ENCODE results near the gene PARD3. TPM values are rescaled to one million over a fixed set of nuclear protein-coding genes. Genes with fewer than 3 reads are reported as not detected.

Gene PARD3
- total RNA-seq, 1 experiment from 2014 or later: 57.4 TPM

DNA sequence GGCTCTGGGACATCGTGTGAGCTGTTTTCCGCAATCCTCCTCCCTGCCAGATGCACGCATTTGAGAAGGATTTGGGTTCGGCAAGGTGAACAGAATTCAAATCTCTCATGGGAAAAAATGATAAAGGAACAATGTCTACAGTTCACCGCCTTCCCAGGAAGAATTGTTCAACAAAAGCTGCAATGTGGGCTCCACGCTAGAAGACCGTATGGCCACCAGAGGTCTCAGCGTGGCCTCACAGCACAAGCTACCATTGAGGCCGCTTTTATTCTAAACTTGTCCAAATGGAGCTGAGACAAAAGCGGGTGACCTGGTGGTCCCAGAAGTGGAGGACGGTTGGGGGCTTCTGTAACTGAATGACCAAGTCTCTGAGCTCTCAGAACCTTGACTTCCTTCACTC lies 733.1 kb downstream of the PARD3 start:
- Histone ChIP-seq H4K20me1 (ENCODE audit: insufficient read depth) (no peaks in the 10 kb centered on the region), H3K4me3 (no peak overlapping the region), H3K79me2 (ENCODE audit: low read depth) (no peaks in the 10 kb centered on the region), H3K36me3 (ENCODE audit: low read depth) (no peaks in the 10 kb centered on the region), H3K4me2 (no peak overlapping the region), H3F3A (ENCODE audit: insufficient read depth, low read depth) (no peaks in the 10 kb centered on the region), H3K27ac (no peak overlapping the region), H2AFZ (no peak overlapping the region), H3K27me3 (ENCODE audit: insufficient read depth, low read depth) (no peaks in the 10 kb centered on the region), H3K4me1 (replicated peaks; ENCODE audit: insufficient read depth) (no peaks in the 10 kb centered on the region), H3K9me2 (ENCODE audit: insufficient read depth) (no peaks in the 10 kb centered on the region), H3K9me3 (ENCODE audit: insufficient read depth, low read depth) (peaks cover 1% of the 10 kb centered on the region; the same call in 1 of the 2 replicates)
- CTCF ChIA-PET: no interaction called here
- DNase-seq: no peak
- no peak for TF ChIP-seq EZH2 (IDR thresholded peaks at IDR 0.05; ENCODE audit: low read depth)
- TF ChIP-seq CTCF (conservative IDR thresholded peaks at IDR 0.05): no peak
- intact Hi-C loops (cut with micrococcal nuclease; ENCODE audit: unreplicated experiment): no loop called here
- POLR2A ChIA-PET (ENCODE audit: unreplicated experiment): no interaction called here
- no TSS peak for BruUV-seq (replicated peaks)

DNA sequence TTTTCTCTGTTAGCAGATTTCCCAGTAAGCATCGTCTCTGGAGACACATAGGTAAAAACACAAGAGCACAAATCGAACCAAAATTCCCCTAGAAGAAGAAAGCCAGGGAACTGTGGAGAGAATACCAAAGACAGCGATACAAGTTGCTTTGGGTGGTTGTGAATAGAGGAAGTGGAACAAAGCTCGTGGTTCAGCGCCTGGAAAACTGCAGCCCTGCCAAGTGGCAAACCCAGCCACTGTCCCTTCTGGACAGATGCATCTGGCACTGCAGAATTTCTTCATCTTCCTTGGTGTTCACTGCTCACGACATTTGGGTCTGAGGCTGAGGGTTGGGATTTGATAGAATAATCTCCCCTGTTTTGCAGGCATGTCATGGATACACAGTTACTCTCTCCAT lies 733.8 kb downstream of the PARD3 start:
- peaks cover 4% of the 10 kb centered on the region; the same call in 1 of the 2 replicates for H3K9me3 ChIP-seq (ENCODE audit: insufficient read depth, low read depth)
- H3K27me3 ChIP-seq (ENCODE audit: insufficient read depth, low read depth): no peaks in the 10 kb centered on the region
- ChIA-PET POLR2A (ENCODE audit: unreplicated experiment) (no interaction called here), CTCF (no interaction called here)
- H3K4me3 ChIP-seq: no peak overlapping the region
- no peaks in the 10 kb centered on the region for H3K36me3 ChIP-seq (ENCODE audit: low read depth)
- H3K79me2 ChIP-seq (ENCODE audit: low read depth): no peaks in the 10 kb centered on the region
- H3K4me2 ChIP-seq: no peak overlapping the region
- H3K27ac ChIP-seq: no peak overlapping the region
- H3K9me2 ChIP-seq (ENCODE audit: insufficient read depth): no peaks in the 10 kb centered on the region
- H3K4me1 ChIP-seq (replicated peaks; ENCODE audit: insufficient read depth): no peaks in the 10 kb centered on the region
- BruUV-seq (replicated peaks): no TSS peak
- DNase-seq: no peak
- TF ChIP-seq CTCF (conservative IDR thresholded peaks at IDR 0.05): no peak
- no peak for TF ChIP-seq EZH2 (IDR thresholded peaks at IDR 0.05; ENCODE audit: low read depth)
- intact Hi-C loops (cut with micrococcal nuclease; ENCODE audit: unreplicated experiment): no loop called here
- H3F3A ChIP-seq (ENCODE audit: insufficient read depth, low read depth): no peaks in the 10 kb centered on the region
- H4K20me1 ChIP-seq (ENCODE audit: insufficient read depth): no peaks in the 10 kb centered on the region
- H2AFZ ChIP-seq: no peak overlapping the region

DNA sequence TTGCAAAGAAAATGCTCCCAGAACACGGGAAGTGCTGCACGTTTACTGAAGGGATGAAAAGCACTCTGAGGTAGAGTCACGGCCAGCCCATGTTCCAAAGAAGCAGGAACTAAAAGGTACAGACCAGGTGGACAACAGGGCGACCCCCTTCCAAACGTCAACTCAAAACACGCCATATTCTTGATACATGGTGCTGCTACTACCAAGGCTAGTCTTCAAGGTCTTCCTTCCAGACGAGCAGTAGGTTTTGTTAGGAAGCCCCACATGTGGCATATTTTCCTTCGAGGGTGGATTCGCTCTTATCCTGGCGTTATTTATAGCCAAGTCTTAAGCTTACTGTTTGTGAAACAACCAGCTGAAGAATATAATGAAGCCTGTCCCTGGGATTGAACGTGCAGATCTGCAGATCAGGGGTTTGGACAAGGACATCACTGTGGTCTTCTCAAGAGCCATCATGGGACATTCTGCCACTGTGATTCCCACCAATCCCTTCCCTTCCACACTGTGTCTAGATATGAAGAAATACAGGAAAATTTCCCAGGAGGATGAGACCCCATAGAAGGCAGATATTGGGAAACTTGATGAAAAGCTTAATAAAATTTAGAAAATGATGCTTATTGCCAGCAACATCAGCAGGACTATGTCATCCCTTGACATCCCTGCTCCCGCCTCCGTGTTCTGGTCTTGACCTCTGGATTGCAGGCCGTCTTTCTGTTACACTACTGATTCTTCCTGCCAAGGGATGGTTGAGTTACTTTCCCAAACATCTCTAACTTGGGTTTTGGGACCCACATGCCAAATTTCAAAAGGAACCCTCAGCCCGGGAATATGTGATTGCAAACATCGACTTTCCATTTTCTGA lies 734.4 kb downstream of the PARD3 start:
- Histone ChIP-seq H3K79me2 (ENCODE audit: low read depth) (no peaks in the 10 kb centered on the region), H3K36me3 (ENCODE audit: low read depth) (no peaks in the 10 kb centered on the region), H2AFZ (no peak overlapping the region), H3K27me3 (ENCODE audit: insufficient read depth, low read depth) (no peaks in the 10 kb centered on the region), H3K9me2 (ENCODE audit: insufficient read depth) (no peaks in the 10 kb centered on the region), H3K9me3 (ENCODE audit: insufficient read depth, low read depth) (peaks cover 4% of the 10 kb centered on the region; the same call in 1 of the 2 replicates), H3F3A (ENCODE audit: insufficient read depth, low read depth) (no peaks in the 10 kb centered on the region), H3K4me1 (replicated peaks; ENCODE audit: insufficient read depth) (no peaks in the 10 kb centered on the region), H3K4me3 (no peak overlapping the region), H3K4me2 (no peak overlapping the region), H4K20me1 (ENCODE audit: insufficient read depth) (no peaks in the 10 kb centered on the region), H3K27ac (no peak overlapping the region)
- TF ChIP-seq CTCF (conservative IDR thresholded peaks at IDR 0.05) (no peak), EZH2 (IDR thresholded peaks at IDR 0.05; ENCODE audit: low read depth) (no peak)
- no peak for DNase-seq
- ChIA-PET CTCF (no interaction called here), POLR2A (ENCODE audit: unreplicated experiment) (no interaction called here)
- intact Hi-C loops (cut with micrococcal nuclease; ENCODE audit: unreplicated experiment): no loop called here
- no TSS peak for BruUV-seq (replicated peaks)
